H1 (cell line): Measurements from ENCODE around the gene ANAPC2. TPM values are rescaled to one million over a fixed set of nuclear protein-coding genes. Genes with fewer than 3 reads are reported as not detected.

Source experiments
- CREB1 ChIP-seq: IDR thresholded peaks from 2 replicates; pipeline ENCODE4 v1.6.1; 2012; ENCODE audit warnings: inconsistent platforms
- EGR1 ChIP-seq: IDR thresholded peaks from 2 replicates; pipeline ENCODE4 v1.6.1; 2011; ENCODE audit warnings: low read depth, low read length, borderline replicate concordance
- GABPA ChIP-seq: IDR thresholded peaks from 2 replicates; pipeline ENCODE4 v1.6.1; 2011; ENCODE audit warnings: mild to moderate bottlenecking, low read length, moderate library complexity, borderline replicate concordance; ENCODE audit not compliant: insufficient read depth
- HDAC2 ChIP-seq, 2 experiments: fragments of 300-600 bp in 1 of 2; sonication (generic) in 1 of 2; IDR thresholded peaks; 2 replicates each; pipeline ENCODE4 v1.6.1; 2011 to 2012; ENCODE audit warnings: low read depth in 2 of 2, low read length in 2 of 2, mild to moderate bottlenecking in 2 of 2, moderate library complexity in 2 of 2, borderline replicate concordance in 1 of 2, inconsistent platforms in 1 of 2
- HDAC6 ChIP-seq: IDR thresholded peaks from one replicate; pipeline ENCODE4 v1.7.1; 2012; ENCODE audit warnings: low read depth, mild to moderate bottlenecking, inconsistent platforms, low read length, moderate library complexity
- POLR2A ChIP-seq, 2 experiments: IDR thresholded peaks; 1 replicate in 1 of 2; 2 replicates in 1 of 2; pipeline ENCODE4 v1.6.1; 2011; ENCODE audit warnings: low read depth in 2 of 2, low read length in 2 of 2, mild to moderate bottlenecking in 2 of 2; ENCODE audit errors: control extremely low read depth in 1 of 2
- POLR2AphosphoS5 ChIP-seq: IDR thresholded peaks from 2 replicates; pipeline ENCODE4 v1.6.1; 2011; ENCODE audit warnings: low read depth, low read length
- RBBP5 ChIP-seq: IDR thresholded peaks from 2 replicates; pipeline ENCODE4 v1.7.1; 2012; ENCODE audit warnings: low read depth, mild to moderate bottlenecking, inconsistent platforms, low read length, moderate library complexity, borderline replicate concordance
- RFX5 ChIP-seq: IDR thresholded peaks from 2 replicates; pipeline ENCODE4 v1.6.1; 2011; ENCODE audit warnings: low read depth, low read length, improper control_type of control experiment, borderline replicate concordance
- SIN3A ChIP-seq, 2 experiments: IDR thresholded peaks in 1 of 2; conservative IDR thresholded peaks in 1 of 2; 2 replicates each; pipeline ENCODE4 v1.6.1; 2011 to 2012; ENCODE audit warnings: low read length in 2 of 2, improper control_type of control experiment in 1 of 2, low read depth in 1 of 2, mild to moderate bottlenecking in 1 of 2
- SP1 ChIP-seq: IDR thresholded peaks from 2 replicates; pipeline ENCODE4 v1.6.1; 2011; ENCODE audit warnings: low read depth, low read length
- SP2 ChIP-seq: IDR thresholded peaks from 2 replicates; pipeline ENCODE4 v1.6.1; 2012; ENCODE audit warnings: mild to moderate bottlenecking, low read length, inconsistent platforms
- SP4 ChIP-seq: IDR thresholded peaks from 2 replicates; pipeline ENCODE4 v1.6.1; 2012; ENCODE audit warnings: low read length, inconsistent platforms
- TAF7 ChIP-seq: optimal IDR thresholded peaks from 2 replicates; pipeline ENCODE3; 2011; ENCODE audit warnings: low read depth, mild to moderate bottlenecking, inconsistent platforms, low read length, moderate library complexity, borderline replicate concordance
- TCF12 ChIP-seq: IDR thresholded peaks from 2 replicates; pipeline ENCODE4 v1.6.1; 2011; ENCODE audit warnings: low read depth, mild to moderate bottlenecking, low read length
- TEAD4 ChIP-seq: IDR thresholded peaks from 2 replicates; pipeline ENCODE4 v1.6.1; 2012; ENCODE audit warnings: low read depth, low read length, inconsistent platforms, mixed read lengths
- polyA plus RNA-seq, 7 experiments: library from polyadenylated mRNA; depleted of rRNA in 3 of 7; stranded (reverse) in 5 of 7; unstranded in 2 of 7; fragments of >200 nt in 5 of 7; fragments of 200-250 nt in 2 of 7; gene quantifications; 1 replicate in 5 of 7; 2 replicates in 1 of 7; 4 replicates in 1 of 7; pipeline versions ENCODE4 v1.2.1 to v1.2.3, GENCODE V29; 2011 to 2013; ENCODE audit warnings: missing spikeins in 2 of 7, mixed read lengths in 2 of 7
- total RNA-seq: library from RNA; stranded (reverse); fragmentation: NEBNext Ultra II Directional; extraction: Animal tissue kit (Norgen Biotek cat#: 25700); gene quantifications from 2 replicates; pipeline ENCODE4 v1.2.1, GENCODE V29; 2021
- TF ChIP-seq, protein P1 (sequence below): IDR thresholded peaks from 2 replicates; pipeline ENCODE4 v1.6.1; 2012; ENCODE audit warnings: low read length, inconsistent platforms
- TF ChIP-seq, protein P2 (sequence below): IDR thresholded peaks from 2 replicates; pipeline ENCODE4 v1.6.1; 2012; ENCODE audit warnings: inconsistent platforms

The ANAPC2 gene
- total and polyA plus RNA-seq, 2 of the 8 experiments (the other 6 are each of a cell fraction or from before 2014, with no cell fraction given): 30.2 to 37.7 TPM

DNA sequence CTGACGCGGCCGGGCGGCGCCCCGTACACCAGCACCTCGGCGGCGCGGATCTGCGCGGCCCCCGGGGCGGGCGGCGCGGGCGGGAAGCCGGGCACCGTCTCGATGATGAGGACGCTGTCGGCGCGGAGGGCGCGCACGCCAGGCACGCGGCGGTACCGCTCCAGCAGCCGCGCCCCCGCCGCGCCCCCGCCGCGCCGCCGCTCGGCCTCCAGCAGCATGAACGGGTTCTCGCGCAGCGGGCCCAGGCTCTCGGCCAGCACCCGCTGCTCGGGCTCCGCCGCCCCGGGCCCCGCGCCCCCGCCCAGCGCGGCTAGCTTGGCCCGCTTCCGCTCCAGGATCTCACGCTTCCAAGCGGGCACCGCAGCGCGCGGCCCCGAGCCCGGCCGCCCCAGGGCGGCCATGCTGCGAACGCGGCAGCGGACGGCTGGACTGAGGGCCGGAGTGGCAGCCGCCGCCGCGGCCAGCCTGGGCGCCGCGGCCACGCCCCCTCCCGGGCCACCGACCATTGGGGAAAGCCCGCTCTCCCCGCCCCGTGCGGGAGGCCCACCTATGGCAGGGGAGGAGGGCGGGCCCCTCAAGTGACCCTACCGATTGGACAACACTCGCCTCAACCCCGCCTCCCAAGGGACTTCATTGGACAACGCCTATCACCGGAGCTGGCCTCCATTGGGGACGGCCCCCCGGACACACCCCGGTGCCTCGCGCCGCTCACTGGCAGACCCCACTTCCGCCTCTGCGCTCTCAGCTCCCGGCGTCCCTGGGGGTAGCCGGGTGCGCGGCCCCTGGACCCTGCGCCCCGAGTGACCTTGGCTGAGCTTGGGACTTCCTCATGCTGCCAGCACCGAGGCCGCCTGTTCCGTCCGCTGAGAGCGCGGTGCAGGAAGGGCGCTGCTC lies 12.2 kb upstream of the ANAPC2 start, which contains the start of gene TPRN (continued):
- peak; percentile 93 for TF ChIP-seq SP4
- TF ChIP-seq POLR2A (IDR thresholded peaks at IDR 0.05; ENCODE audit: control extremely low read depth in 1 of 2, low read depth in 2 of 2, low read length in 2 of 2): peak in 1 of 2 experiments; percentile 88; a peak in 2 of 3 replicates
- TF ChIP-seq RBBP5: no peak; the same call in 1 of the 2 replicates
- peak; percentile 34; the same call in 1 of the 2 replicates for TF ChIP-seq GABPA
- TF ChIP-seq EGR1: 0 out of 2 replicates have a peak, but pooled peaks have one; percentile 12
- no peak for TF ChIP-seq HDAC6
- TF ChIP-seq SP2: peak; percentile 66
- no peak for TF ChIP-seq TCF12
- TF ChIP-seq RFX5: no peak
- TF ChIP-seq TAF7: peak; percentile 97
- peak; percentile 39 to 72; a peak in 2 of 4 replicates for TF ChIP-seq SIN3A (conservative IDR thresholded peaks at IDR 0.05 in 1 of 2, IDR thresholded peaks at IDR 0.05 in 1 of 2; ENCODE audit: low read depth in 1 of 2, low read length in 2 of 2)
- no peak for TF ChIP-seq HDAC2 (IDR thresholded peaks at IDR 0.05; ENCODE audit: borderline replicate concordance in 1 of 2, low read depth in 2 of 2, low read length in 2 of 2)
- TF ChIP-seq, protein P1, sequence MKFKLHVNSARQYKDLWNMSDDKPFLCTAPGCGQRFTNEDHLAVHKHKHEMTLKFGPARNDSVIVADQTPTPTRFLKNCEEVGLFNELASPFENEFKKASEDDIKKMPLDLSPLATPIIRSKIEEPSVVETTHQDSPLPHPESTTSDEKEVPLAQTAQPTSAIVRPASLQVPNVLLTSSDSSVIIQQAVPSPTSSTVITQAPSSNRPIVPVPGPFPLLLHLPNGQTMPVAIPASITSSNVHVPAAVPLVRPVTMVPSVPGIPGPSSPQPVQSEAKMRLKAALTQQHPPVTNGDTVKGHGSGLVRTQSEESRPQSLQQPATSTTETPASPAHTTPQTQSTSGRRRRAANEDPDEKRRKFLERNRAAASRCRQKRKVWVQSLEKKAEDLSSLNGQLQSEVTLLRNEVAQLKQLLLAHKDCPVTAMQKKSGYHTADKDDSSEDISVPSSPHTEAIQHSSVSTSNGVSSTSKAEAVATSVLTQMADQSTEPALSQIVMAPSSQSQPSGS: no peak
- TF ChIP-seq, protein P2, sequence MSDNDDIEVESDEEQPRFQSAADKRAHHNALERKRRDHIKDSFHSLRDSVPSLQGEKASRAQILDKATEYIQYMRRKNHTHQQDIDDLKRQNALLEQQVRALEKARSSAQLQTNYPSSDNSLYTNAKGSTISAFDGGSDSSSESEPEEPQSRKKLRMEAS: peak; percentile 58
- TF ChIP-seq CREB1: peak; percentile 47; the same call in 1 of the 2 replicates
- TF ChIP-seq POLR2AphosphoS5: peak; percentile 35
- no peak for TF ChIP-seq TEAD4
- peak; percentile 96 for TF ChIP-seq SP1
